ENCODE results near the gene MKNK1.

GRCh38 chr1:46543382-46543760 is 60.7 kb downstream of the MKNK1 start:
- TF ChIP-seq YY1 (IDR thresholded peaks at IDR 0.05; ENCODE audit: low read depth, low read length) (no peak), EZH2 (IDR thresholded peaks at IDR 0.05; ENCODE audit: low read depth, low read length, severe bottlenecking) (no peak), CTCF (IDR thresholded peaks at IDR 0.05; ENCODE audit: control extremely low read depth in 1 of 3, insufficient read depth in 1 of 3, low read depth in 1 of 3, low read length in 3 of 3) (no peak), POLR2A (IDR thresholded peaks at IDR 0.05; ENCODE audit: control extremely low read depth in 1 of 2, low read depth in 2 of 2, low read length in 2 of 2) (no peak), MAFK (IDR thresholded peaks at IDR 0.05; ENCODE audit: low read depth, low read length) (no peak), CHD2 (IDR thresholded peaks at IDR 0.05; ENCODE audit: low read length) (no peak), ZNF274 (IDR thresholded peaks at IDR 0.05; ENCODE audit: borderline replicate concordance, extremely low read depth, low read length) (no peak), TCF12 (IDR thresholded peaks at IDR 0.05; ENCODE audit: low read depth, low read length) (no peak), MAX (IDR thresholded peaks at IDR 0.05) (no peak), POLR2AphosphoS5 (IDR thresholded peaks at IDR 0.05; ENCODE audit: low read depth, low read length) (no peak)

Data from H1 (cell line).